GM12873 (cell line): ENCODE measurements around the gene STPG1.

Experiments
- CTCF ChIP-seq: IDR thresholded peaks from 2 replicates; pipeline ENCODE4 v1.5.1; 2012; ENCODE audit warnings: low read depth, mild to moderate bottlenecking, moderate library complexity, low read length, control low read depth; ENCODE audit not compliant: insufficient read depth; ENCODE audit errors: missing control alignments

STPG1 gene

GRCh38 chr1:24438423-24438901, 24.9 kb upstream of the STPG1 start:
- TF ChIP-seq CTCF: no peak

GRCh38 chr1:24437631-24438396, 24.2 kb upstream of the STPG1 start:
- no peak for TF ChIP-seq CTCF

GRCh38 chr1:24435782-24436365, 22.3 kb upstream of the STPG1 start:
- no peak for TF ChIP-seq CTCF

- TF ChIP-seq CTCF: no peak
Measured at GRCh38 chr1:24427545-24427862, 13.9 kb upstream of the STPG1 start.

GRCh38 chr1:24426744-24427544, 13.4 kb upstream of the STPG1 start:
- TF ChIP-seq CTCF: no peak

GRCh38 chr1:24425922-24426321, 12.3 kb upstream of the STPG1 start:
- TF ChIP-seq CTCF: no peak

- no peak for TF ChIP-seq CTCF
Measured at GRCh38 chr1:24425441-24425840, 11.9 kb upstream of the STPG1 start.
